Aorta (tissue), 5 donors: ENCODE results near the gene NFYB. TPM values are rescaled to one million over a fixed set of nuclear protein-coding genes. Genes with fewer than 3 reads are reported as not detected.
A peak's percentile ranks its signal among the peaks of the same experiment; 100 is the strongest.
"Not testable (repeated sequence)": the region's sequence is repeated elsewhere in the genome, so short reads cannot be mapped to it uniquely, and the experiment has no call there.

Source experiments
- ATAC-seq: fragments of 200-7000 bp; cut with Tn5 transposase; one replicate; pipeline ENCODE4 v1.9.1; 2022; ENCODE audit warnings: moderate library complexity; ENCODE audit not compliant: low FRiP score
- DNase-seq, 2 donors: peaks; one replicate each; pipeline ENCODE4 v3.0.0-alpha.2; 2020
- H3K27ac ChIP-seq, 2 donors: one replicate each; pipeline ENCODE4 v1.5.1; 2013; ENCODE audit warnings: low read length in 2 of 2, mild to moderate bottlenecking in 2 of 2, moderate library complexity in 2 of 2, control low read depth in 1 of 2, inconsistent platforms in 1 of 2, low read depth in 1 of 2
- H3K27me3 ChIP-seq, 2 donors: one replicate each; pipeline ENCODE4 v1.6.1; 2013; ENCODE audit warnings: control low read depth in 1 of 2, low read length in 1 of 2, mild to moderate bottlenecking in 1 of 2, moderate library complexity in 1 of 2; ENCODE audit not compliant: insufficient read depth in 2 of 2, control insufficient read depth in 1 of 2
- H3K36me3 ChIP-seq, 2 donors: one replicate each; pipeline ENCODE4 v1.6.1; 2013; ENCODE audit warnings: control low read depth in 1 of 2, low read length in 1 of 2, mild to moderate bottlenecking in 1 of 2; ENCODE audit not compliant: insufficient read depth in 2 of 2, control insufficient read depth in 1 of 2
- H3K4me1 ChIP-seq, 2 donors: one replicate each; pipeline ENCODE4 v1.6.1; 2013; ENCODE audit warnings: low read length in 2 of 2, control low read depth in 1 of 2, mild to moderate bottlenecking in 1 of 2, moderate library complexity in 1 of 2; ENCODE audit not compliant: insufficient read depth in 2 of 2, control insufficient read depth in 1 of 2
- H3K4me3 ChIP-seq, 2 donors: one replicate each; pipeline ENCODE4 v1.5.1; 2013; ENCODE audit warnings: low read length in 2 of 2, control low read depth in 1 of 2, mild to moderate bottlenecking in 1 of 2
- H3K9me3 ChIP-seq: one replicate; pipeline ENCODE4 v1.6.1; 2013; ENCODE audit warnings: mild to moderate bottlenecking, low read length; ENCODE audit not compliant: control insufficient read depth
- WGBS, 2 donors: extraction: QIAGEN DNeasy Blood & Tissue Kit; methylation state at CpG; one replicate each; pipeline ENCODE4 v1.1.7; 2013; 5-methylcytosine and 5-hydroxymethylcytosine counted together
- intact Hi-C, 2 donors: fragments of 100-400 bp; cut with DNase I; formaldehyde crosslinking; loops; one replicate each; pipeline versions ENCODE4 v1.14.2 to v1.15.0; 2022
- polyA plus RNA-seq, 2 donors: library from polyadenylated mRNA; stranded (reverse); fragments of 200-250 nt; gene quantifications; one replicate each; pipeline ENCODE4 v1.2.3, GENCODE V29; 2013
- total RNA-seq, 2 donors: library from RNA; stranded (reverse); fragmentation: NEBNext Ultra II Directional; extraction: Animal tissue kit (Norgen Biotek cat#: 25700); gene quantifications; one replicate each; pipeline ENCODE4 v1.2.1, GENCODE V29; 2021
- donor health status: healthy with polysubstance abuse.
- donor health status: Bipolar disorder and iron deficiency.
- donor health status: DM: no; HTN: no; CAD: no.
- donor health status: DM: no; HTN: no; CAD: no.
- donor health status: DM: yes; HTN: yes; CAD: no.

Gene NFYB
- total and polyA plus RNA-seq, 4 donors = 44.1 to 121 (median 63.4) TPM

DNA sequence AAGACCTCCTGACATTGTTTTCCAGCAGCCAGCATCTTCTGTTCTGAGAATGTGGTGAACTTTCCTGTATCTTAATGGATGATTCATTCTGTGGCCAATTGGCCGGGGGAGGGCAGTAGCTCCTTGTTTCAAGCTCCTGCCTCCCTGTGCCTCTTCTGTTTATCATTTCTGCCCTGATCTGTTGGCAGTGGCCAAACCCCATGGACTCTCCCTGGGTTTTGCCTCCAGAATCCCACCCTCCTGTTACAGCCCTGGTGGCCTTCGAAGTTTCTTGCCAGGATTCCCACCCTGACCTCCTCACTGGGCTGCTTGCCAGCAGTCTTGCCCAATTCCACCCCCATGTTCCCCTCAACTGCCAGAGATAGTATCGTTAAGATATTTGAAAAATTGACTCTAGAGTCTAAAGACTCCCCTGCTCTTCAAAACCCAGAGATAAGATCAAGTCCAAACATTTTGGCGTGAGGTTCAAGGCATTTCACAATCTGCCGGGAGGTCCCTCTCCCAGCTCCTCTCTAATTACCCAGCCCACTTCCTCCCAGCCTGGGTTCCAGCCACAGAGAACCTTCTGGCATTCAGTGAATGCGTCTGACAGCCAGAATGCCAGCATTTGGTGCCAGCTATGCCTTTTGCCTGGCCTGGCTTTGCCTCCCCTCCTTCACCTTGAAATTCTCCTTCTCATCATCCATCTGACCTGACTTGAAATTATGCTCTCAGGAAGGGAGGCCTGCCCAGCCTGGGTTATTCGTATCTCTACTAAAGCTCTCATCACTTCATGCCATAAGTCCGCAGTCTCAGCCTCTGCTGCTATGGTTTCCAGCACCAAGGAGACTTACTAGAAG, 39.9 kb upstream of the NFYB start:
- H3K9me3 ChIP-seq = no peaks in the 10 kb centered on the region
- intact Hi-C loops = loop anchor here (5.0 kb wide), 2 partner anchors 36 to 41 kb away; partner anchors contain the start of gene NFYB (in 1 of the 2)
- peaks cover 0 to 5% of the 10 kb centered on the region in 2 donors for H3K4me1 ChIP-seq
- ATAC-seq (peak; percentile 89), DNase-seq (peak; percentile 87 to 88)
- no peaks in the 10 kb centered on the region for H3K36me3 ChIP-seq
- H3K27ac ChIP-seq = peak overlapping the region in 1 of 2 donors; percentile 62
- no peaks in the 10 kb centered on the region for H3K27me3 ChIP-seq
- 24 to 26% methylated on average over 8 of the region's 8 CpGs for WGBS, 2 donors
- H3K4me3 ChIP-seq = no peak overlapping the region

- H3K27ac ChIP-seq = no peak overlapping the region
- no peaks in the 10 kb centered on the region for H3K36me3 ChIP-seq
- intact Hi-C loops = loop anchor here (5.0 kb wide), 2 partner anchors 35 to 40 kb away; partner anchors contain the start of gene NFYB (in 1 of the 2)
- ATAC-seq = no peak
- no peaks in the 10 kb centered on the region for H3K9me3 ChIP-seq
- no peak for DNase-seq
- no peak overlapping the region for H3K4me3 ChIP-seq
- H3K27me3 ChIP-seq = no peaks in the 10 kb centered on the region
- H3K4me1 ChIP-seq = peaks cover 0 to 5% of the 10 kb centered on the region in 2 donors
- WGBS, 2 donors = 12 to 13% methylated on average over 2 of the region's 2 CpGs
Observed at GRCh38 chr12:104177336-104177662, 39.3 kb upstream of the NFYB start.

DNA sequence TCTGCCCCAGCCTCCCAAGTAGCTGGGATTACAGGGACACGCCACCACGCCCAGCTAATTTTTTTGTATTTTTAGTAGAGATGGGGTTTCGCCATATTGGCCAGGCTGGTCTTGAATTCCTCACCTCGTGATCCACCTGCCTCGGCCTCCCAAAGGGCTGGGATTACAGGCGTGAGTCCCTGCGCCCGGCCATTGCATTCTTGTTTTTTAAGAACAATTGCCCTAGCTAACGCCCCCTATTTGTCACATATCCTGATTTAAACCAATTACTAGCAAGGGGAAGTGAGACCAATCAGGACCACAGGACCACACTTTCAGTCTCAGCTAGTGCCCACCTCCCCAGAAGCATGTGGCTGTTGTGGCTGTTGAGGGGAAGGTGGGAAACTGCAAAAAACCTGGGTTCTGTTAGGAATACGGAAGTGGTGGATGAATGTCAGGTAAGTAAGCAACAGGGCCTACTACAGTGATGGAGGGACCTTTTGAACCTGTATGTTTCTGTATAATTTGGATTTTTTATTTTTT, 37.8 kb upstream of the NFYB start:
- no peak overlapping the region for H3K4me3 ChIP-seq
- intact Hi-C loops = loop anchor here (5.0 kb wide), 2 partner anchors 33 to 38 kb away; partner anchors contain the start of gene NFYB (in 1 of the 2)
- no peak for ATAC-seq

GRCh38 chr12:104173804-104174203, 35.8 kb upstream of the NFYB start:
- H3K27me3 ChIP-seq, H3K36me3 ChIP-seq, ATAC-seq, intact Hi-C loops, H3K4me3 ChIP-seq, H3K9me3 ChIP-seq, H3K27ac ChIP-seq, DNase-seq, H3K4me1 ChIP-seq: not testable (repeated sequence)
- WGBS, 2 donors = 93 to 96% methylated on average over 5 of the region's 5 CpGs

More for the DNA sequence above, 37.8 kb upstream of the NFYB start:
- Histone ChIP-seq H3K9me3 (no peaks in the 10 kb centered on the region), H3K27ac (no peak overlapping the region), H3K27me3 (no peaks in the 10 kb centered on the region), H3K4me1 (peaks cover 0 to 3% of the 10 kb centered on the region in 2 donors), H3K36me3 (no peaks in the 10 kb centered on the region)
- no peak for DNase-seq
- 86 to 94% methylated on average over 10 of the region's 10 CpGs for WGBS, 2 donors

DNA sequence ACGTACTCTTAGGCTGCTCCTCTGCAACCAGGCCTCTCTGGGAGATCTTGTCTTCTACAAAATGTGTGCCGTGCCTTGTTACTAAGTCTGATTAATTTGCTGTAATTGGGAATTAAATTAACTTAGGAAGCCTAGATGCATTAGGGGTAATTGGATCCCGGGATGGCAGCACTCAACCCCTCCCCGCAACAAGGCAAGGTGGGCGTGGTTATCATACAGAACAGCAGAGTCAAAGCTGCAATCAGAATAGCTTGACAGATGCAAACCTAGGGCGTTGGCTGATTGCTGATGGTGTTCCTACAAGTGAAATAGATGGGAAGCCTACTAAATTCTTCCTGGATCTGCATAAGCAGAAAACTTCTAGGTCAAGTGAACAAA, 34.5 kb upstream of the NFYB start:
- Histone ChIP-seq H3K9me3 (no peaks in the 10 kb centered on the region), H3K4me1 (no peaks in the 10 kb centered on the region), H3K36me3 (no peaks in the 10 kb centered on the region), H3K27ac (no peak overlapping the region), H3K27me3 (no peaks in the 10 kb centered on the region), H3K4me3 (no peak overlapping the region)
- intact Hi-C loops = no loop called here
- no peak for DNase-seq
- no peak for ATAC-seq
- 95 to 96% methylated on average over 6 of the region's 6 CpGs for WGBS, 2 donors

DNA sequence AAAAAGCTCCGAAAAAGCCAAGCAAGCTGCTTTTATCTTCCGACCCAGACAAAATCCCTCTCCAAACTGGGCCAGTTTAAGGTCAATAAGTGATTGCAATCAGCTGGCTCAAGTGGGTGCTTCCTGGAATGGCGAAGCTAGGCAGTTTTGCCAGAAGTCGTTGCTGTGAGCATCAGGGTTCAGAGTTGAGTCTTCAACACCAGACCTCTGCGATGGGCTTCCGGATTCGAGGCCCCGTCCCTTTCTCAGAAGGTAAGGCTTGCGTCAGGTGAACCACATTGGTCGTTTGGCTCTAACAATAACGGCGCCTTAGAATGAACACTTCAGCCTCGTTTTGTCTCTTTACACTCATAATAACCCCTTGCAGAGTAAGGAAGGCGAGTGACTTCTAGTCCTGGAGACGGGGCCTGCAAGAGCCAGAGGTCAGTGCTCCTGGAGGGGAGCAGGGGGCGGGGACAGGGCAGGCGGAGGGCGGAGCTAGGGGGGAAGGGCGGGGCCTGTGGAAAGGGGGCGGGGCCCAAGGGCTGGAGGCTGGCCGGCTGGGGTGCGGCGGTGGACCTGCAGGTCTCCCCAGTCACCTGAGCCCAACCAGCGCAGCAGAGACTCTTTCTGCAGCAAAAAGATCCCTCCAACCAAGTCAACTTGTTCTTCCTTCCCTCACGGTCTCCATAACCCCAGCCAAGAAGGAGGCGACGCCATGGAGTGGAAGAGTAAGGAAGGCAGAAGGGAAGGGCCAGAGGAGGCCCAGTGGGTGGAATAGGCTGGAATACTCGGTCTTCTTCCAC, 34.0 kb upstream of the NFYB start:
- H3K4me3 ChIP-seq = no peak overlapping the region
- no peaks in the 10 kb centered on the region for H3K36me3 ChIP-seq
- no peak for ATAC-seq
- no peak for DNase-seq
- WGBS, 2 donors = 84% methylated on average over 28 of the region's 28 CpGs
- no peaks in the 10 kb centered on the region for H3K4me1 ChIP-seq
- no peaks in the 10 kb centered on the region for H3K9me3 ChIP-seq
- no peaks in the 10 kb centered on the region for H3K27me3 ChIP-seq
- intact Hi-C loops = no loop called here
- no peak overlapping the region for H3K27ac ChIP-seq

GRCh38 chr12:104168596-104168995, 30.6 kb upstream of the NFYB start:
- no peaks in the 10 kb centered on the region for H3K4me1 ChIP-seq
- no peaks in the 10 kb centered on the region for H3K27me3 ChIP-seq
- H3K36me3 ChIP-seq = no peaks in the 10 kb centered on the region
- DNase-seq = no peak
- 95 to 96% methylated on average over 5 of the region's 5 CpGs for WGBS, 2 donors
- intact Hi-C loops = no loop called here
- no peak for ATAC-seq
- H3K27ac ChIP-seq = no peak overlapping the region
- no peak overlapping the region for H3K4me3 ChIP-seq
- H3K9me3 ChIP-seq = no peaks in the 10 kb centered on the region

- no peaks in the 10 kb centered on the region for H3K27me3 ChIP-seq
- intact Hi-C loops = no loop called here
- no peaks in the 10 kb centered on the region for H3K9me3 ChIP-seq
- H3K4me1 ChIP-seq = no peaks in the 10 kb centered on the region
- H3K36me3 ChIP-seq = no peaks in the 10 kb centered on the region
- 91 to 96% methylated on average over 5 of the region's 5 CpGs for WGBS, 2 donors
- H3K4me3 ChIP-seq = no peak overlapping the region
- no peak overlapping the region for H3K27ac ChIP-seq
- ATAC-seq (no peak), DNase-seq (no peak)
Observed at GRCh38 chr12:104167519-104168458, 29.8 kb upstream of the NFYB start.
